C4-2B (cell line): ENCODE results near the gene LSM4.

Experiments used
- ZFX ChIP-seq: fragments of 450-650 bp; IDR thresholded peaks from 2 replicates; pipeline ENCODE4 v1.6.1; 2017
- TF ChIP-seq, protein P1 (sequence below): fragments of 450-650 bp; conservative IDR thresholded peaks from 2 replicates; pipeline ENCODE4 v1.5.1; 2017; ENCODE audit warnings: mild to moderate bottlenecking

- TF ChIP-seq, protein P1, sequence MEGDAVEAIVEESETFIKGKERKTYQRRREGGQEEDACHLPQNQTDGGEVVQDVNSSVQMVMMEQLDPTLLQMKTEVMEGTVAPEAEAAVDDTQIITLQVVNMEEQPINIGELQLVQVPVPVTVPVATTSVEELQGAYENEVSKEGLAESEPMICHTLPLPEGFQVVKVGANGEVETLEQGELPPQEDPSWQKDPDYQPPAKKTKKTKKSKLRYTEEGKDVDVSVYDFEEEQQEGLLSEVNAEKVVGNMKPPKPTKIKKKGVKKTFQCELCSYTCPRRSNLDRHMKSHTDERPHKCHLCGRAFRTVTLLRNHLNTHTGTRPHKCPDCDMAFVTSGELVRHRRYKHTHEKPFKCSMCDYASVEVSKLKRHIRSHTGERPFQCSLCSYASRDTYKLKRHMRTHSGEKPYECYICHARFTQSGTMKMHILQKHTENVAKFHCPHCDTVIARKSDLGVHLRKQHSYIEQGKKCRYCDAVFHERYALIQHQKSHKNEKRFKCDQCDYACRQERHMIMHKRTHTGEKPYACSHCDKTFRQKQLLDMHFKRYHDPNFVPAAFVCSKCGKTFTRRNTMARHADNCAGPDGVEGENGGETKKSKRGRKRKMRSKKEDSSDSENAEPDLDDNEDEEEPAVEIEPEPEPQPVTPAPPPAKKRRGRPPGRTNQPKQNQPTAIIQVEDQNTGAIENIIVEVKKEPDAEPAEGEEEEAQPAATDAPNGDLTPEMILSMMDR: no peak
- TF ChIP-seq ZFX: no peak
Observed at GRCh38 chr19:18361646-18362045, 38.8 kb upstream of the LSM4 start.
